ENCODE data around the gene CYP2C8. TPM values are rescaled to one million over a fixed set of nuclear protein-coding genes. Genes with fewer than 3 reads are reported as not detected.

The CYP2C8 gene
- polyA plus RNA-seq, 1 donor from 2014 or later: 5.1 TPM

- no peaks in the 10 kb centered on the region for H3K79me2 ChIP-seq (replicated peaks; ENCODE audit: insufficient read depth, low read length)
- H3K27ac ChIP-seq (ENCODE audit: low read length): no peak overlapping the region
- no peak overlapping the region for H3K4me3 ChIP-seq (ENCODE audit: low read length)
Observed at GRCh38 chr10:95048206-95048605, 21.1 kb downstream of the CYP2C8 start.

DNA sequence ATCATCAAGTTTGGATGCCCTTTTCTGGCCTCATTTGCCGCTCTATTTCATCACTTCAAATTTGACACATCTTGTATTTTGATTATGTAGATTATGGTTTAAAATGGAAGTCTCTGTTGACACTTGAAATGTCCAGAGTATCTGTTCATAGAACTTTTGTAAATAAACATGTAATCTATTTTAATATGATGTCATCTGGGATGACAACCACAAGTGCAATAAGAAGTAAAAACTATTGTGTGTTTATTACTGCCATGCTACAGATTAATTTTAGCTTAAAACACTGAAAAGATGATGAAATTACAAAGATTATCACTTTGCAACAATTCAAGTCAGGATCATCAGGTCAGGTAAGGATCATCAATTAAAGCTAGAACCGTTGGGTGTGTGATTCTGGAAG is 30.0 kb downstream of the CYP2C8 start:
- Histone ChIP-seq H3K27ac (ENCODE audit: low read length) (no peak overlapping the region), H3K4me3 (ENCODE audit: low read length) (no peak overlapping the region), H3K79me2 (replicated peaks; ENCODE audit: insufficient read depth, low read length) (no peaks in the 10 kb centered on the region), H4K20me1 (ENCODE audit: insufficient read depth) (no peaks in the 10 kb centered on the region), H3K4me2 (ENCODE audit: low read length) (no peak overlapping the region), H3K9me2 (ENCODE audit: insufficient read depth, low read length) (no peaks in the 10 kb centered on the region), H3F3A (ENCODE audit: insufficient read depth, low read length, poor library complexity, severe bottlenecking) (no peaks in the 10 kb centered on the region), H3K9me3 (ENCODE audit: low read length) (no peaks in the 10 kb centered on the region), H3K9ac (ENCODE audit: low read length) (no peak overlapping the region), H2AFZ (ENCODE audit: low read depth, low read length) (no peak overlapping the region), H3K27me3 (ENCODE audit: insufficient read depth, low read depth, low read length) (no peaks in the 10 kb centered on the region), H3K36me3 (ENCODE audit: insufficient read depth, low read length) (no peaks in the 10 kb centered on the region)
- TF ChIP-seq RAD21 (conservative IDR thresholded peaks at IDR 0.05) (no peak), EP300 (conservative IDR thresholded peaks at IDR 0.05; ENCODE audit: poor library complexity, severe bottlenecking) (no peak), EZH2 (IDR thresholded peaks at IDR 0.05; ENCODE audit: borderline replicate concordance, insufficient read depth, low read length, poor library complexity, severe bottlenecking) (no peak)
- TF ChIP-seq, protein P1, sequence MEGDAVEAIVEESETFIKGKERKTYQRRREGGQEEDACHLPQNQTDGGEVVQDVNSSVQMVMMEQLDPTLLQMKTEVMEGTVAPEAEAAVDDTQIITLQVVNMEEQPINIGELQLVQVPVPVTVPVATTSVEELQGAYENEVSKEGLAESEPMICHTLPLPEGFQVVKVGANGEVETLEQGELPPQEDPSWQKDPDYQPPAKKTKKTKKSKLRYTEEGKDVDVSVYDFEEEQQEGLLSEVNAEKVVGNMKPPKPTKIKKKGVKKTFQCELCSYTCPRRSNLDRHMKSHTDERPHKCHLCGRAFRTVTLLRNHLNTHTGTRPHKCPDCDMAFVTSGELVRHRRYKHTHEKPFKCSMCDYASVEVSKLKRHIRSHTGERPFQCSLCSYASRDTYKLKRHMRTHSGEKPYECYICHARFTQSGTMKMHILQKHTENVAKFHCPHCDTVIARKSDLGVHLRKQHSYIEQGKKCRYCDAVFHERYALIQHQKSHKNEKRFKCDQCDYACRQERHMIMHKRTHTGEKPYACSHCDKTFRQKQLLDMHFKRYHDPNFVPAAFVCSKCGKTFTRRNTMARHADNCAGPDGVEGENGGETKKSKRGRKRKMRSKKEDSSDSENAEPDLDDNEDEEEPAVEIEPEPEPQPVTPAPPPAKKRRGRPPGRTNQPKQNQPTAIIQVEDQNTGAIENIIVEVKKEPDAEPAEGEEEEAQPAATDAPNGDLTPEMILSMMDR (IDR thresholded peaks at IDR 0.05; ENCODE audit: poor library complexity, severe bottlenecking): no peak

More at GRCh38 chr10:95048206-95048605, 21.1 kb downstream of the CYP2C8 start:
- no peaks in the 10 kb centered on the region for H3K36me3 ChIP-seq (ENCODE audit: insufficient read depth, low read length)
- H3K4me2 ChIP-seq (ENCODE audit: low read length): no peak overlapping the region
- H3K9me3 ChIP-seq (ENCODE audit: low read length): no peaks in the 10 kb centered on the region
- H3K9ac ChIP-seq (ENCODE audit: low read length): no peak overlapping the region
- no peak for TF ChIP-seq POLR2AphosphoS5 (IDR thresholded peaks at IDR 0.05)
- TF ChIP-seq, protein P1 (IDR thresholded peaks at IDR 0.05; ENCODE audit: poor library complexity, severe bottlenecking): no peak
- TF ChIP-seq EP300 (conservative IDR thresholded peaks at IDR 0.05; ENCODE audit: poor library complexity, severe bottlenecking): no peak
- no peak for TF ChIP-seq SMC3 (conservative IDR thresholded peaks at IDR 0.05; ENCODE audit: poor library complexity)
- TF ChIP-seq RAD21 (conservative IDR thresholded peaks at IDR 0.05): no peak
- no peak for TF ChIP-seq EZH2 (IDR thresholded peaks at IDR 0.05; ENCODE audit: borderline replicate concordance, insufficient read depth, low read length, poor library complexity, severe bottlenecking)
- no peak for TF ChIP-seq REST (IDR thresholded peaks at IDR 0.05; ENCODE audit: borderline replicate concordance)
- TF ChIP-seq MXI1 (conservative IDR thresholded peaks at IDR 0.05; ENCODE audit: poor library complexity, severe bottlenecking): no peak
- TF ChIP-seq TAF1 (IDR thresholded peaks at IDR 0.05; ENCODE audit: low read depth): no peak
- H2AFZ ChIP-seq (ENCODE audit: low read depth, low read length): no peak overlapping the region
- H3K9me2 ChIP-seq (ENCODE audit: insufficient read depth, low read length): no peaks in the 10 kb centered on the region
- H3F3A ChIP-seq (ENCODE audit: insufficient read depth, low read length, poor library complexity, severe bottlenecking): no peaks in the 10 kb centered on the region
- no peaks in the 10 kb centered on the region for H3K27me3 ChIP-seq (ENCODE audit: insufficient read depth, low read depth, low read length)
- no peaks in the 10 kb centered on the region for H4K20me1 ChIP-seq (ENCODE audit: insufficient read depth)
